Right lobe of liver (tissue), 6 donors: ENCODE results near the gene ZNF341. TPM values are rescaled to one million over a fixed set of nuclear protein-coding genes. Genes with fewer than 3 reads are reported as not detected.

Source experiments
- ATAC-seq, 4 donors: fragments of 200-7000 bp; cut with Tn5 transposase; one replicate each; pipeline ENCODE4 v1.9.1; 2020; ENCODE audit warnings: mild to moderate bottlenecking in 4 of 4, moderate library complexity in 4 of 4
- DNase-seq, 3 donors: peaks; one replicate each; pipeline ENCODE4 v3.0.0-alpha.2; 2020
- H3K27ac ChIP-seq, 3 donors: fragments of 200-600 bp; one replicate each; pipeline ENCODE4 v1.8.0; 2022
- H3K27me3 ChIP-seq, 2 donors: fragments of 200-600 bp; one replicate each; pipeline ENCODE4 v1.8.0; 2022
- H3K36me3 ChIP-seq, 4 donors: fragments of 200-600 bp; sonication (generic) in 1 of 4; one replicate each; pipeline versions ENCODE4 v1.5.1 to v1.8.0; 2017 to 2022; ENCODE audit warnings: control low read depth in 1 of 4
- H3K4me1 ChIP-seq, 4 donors: fragments of 200-600 bp; sonication (generic) in 1 of 4; one replicate each; pipeline versions ENCODE4 v1.5.1 to v1.8.0; 2017 to 2022; ENCODE audit warnings: control low read depth in 1 of 4
- H3K4me3 ChIP-seq, 3 donors: fragments of 200-600 bp; one replicate each; pipeline ENCODE4 v1.8.0; 2022
- H3K9me3 ChIP-seq, 4 donors: fragments of 200-600 bp; sonication (generic) in 1 of 4; one replicate each; pipeline versions ENCODE4 v1.5.1 to v1.8.0; 2017 to 2022; ENCODE audit warnings: control low read depth in 1 of 4
- CTCF ChIP-seq, 4 donors: fragments of 200-600 bp in 3 of 4; fragments of 450-650 bp in 1 of 4; IDR thresholded peaks; one replicate each; pipeline versions ENCODE4 v1.5.1 to v1.8.0; 2016 to 2022; ENCODE audit warnings: antibody characterized with exemption in 4 of 4, mild to moderate bottlenecking in 2 of 4
- POLR2A ChIP-seq: fragments of 450-650 bp; IDR thresholded peaks from one replicate; pipeline ENCODE4 v1.6.1; 2017; ENCODE audit warnings: antibody characterized with exemption, mild to moderate bottlenecking
- WGBS: methylation state at CpG from one replicate; pipeline ENCODE4 v1.1.6; 2018; ENCODE audit warnings: low coverage, low lambda C conversion rate; ENCODE audit not compliant: insufficient coverage; ENCODE audit errors: missing lambda C conversion rate; 5-methylcytosine and 5-hydroxymethylcytosine counted together
- intact Hi-C, 2 donors: fragments of 100-400 bp; cut with DNase I; formaldehyde crosslinking; loops; one replicate each; pipeline versions ENCODE4 v1.11.2 to v1.14.1; 2022
- total RNA-seq, 6 experiments: library from RNA; depleted of rRNA in 2 of 6; stranded (reverse); fragments of >200 nt in 2 of 6; fragmentation: NEBNext Ultra II Directional in 3 of 6; extraction: Animal tissue kit (Norgen Biotek cat#: 25700) in 3 of 6; gene quantifications; one replicate each; pipeline versions ENCODE4 v1.1.0 to v1.2.4, GENCODE V29; 2016 to 2023
- donor health status: DM: no; HTN: yes; CAD: no.
- donor health status: DM: no; HTN: no; CAD: no.
- donor health status: DM: no; HTN: no; CAD: no.
- donor health status: DM: no; HTN: yes; CAD: no.
- donor health status: DM: no; HTN: yes; CAD: no.

ZNF341 gene
- total RNA-seq, 6 experiments from 2014 or later = 0.99 to 2.0 (median 1.6) TPM

DNA sequence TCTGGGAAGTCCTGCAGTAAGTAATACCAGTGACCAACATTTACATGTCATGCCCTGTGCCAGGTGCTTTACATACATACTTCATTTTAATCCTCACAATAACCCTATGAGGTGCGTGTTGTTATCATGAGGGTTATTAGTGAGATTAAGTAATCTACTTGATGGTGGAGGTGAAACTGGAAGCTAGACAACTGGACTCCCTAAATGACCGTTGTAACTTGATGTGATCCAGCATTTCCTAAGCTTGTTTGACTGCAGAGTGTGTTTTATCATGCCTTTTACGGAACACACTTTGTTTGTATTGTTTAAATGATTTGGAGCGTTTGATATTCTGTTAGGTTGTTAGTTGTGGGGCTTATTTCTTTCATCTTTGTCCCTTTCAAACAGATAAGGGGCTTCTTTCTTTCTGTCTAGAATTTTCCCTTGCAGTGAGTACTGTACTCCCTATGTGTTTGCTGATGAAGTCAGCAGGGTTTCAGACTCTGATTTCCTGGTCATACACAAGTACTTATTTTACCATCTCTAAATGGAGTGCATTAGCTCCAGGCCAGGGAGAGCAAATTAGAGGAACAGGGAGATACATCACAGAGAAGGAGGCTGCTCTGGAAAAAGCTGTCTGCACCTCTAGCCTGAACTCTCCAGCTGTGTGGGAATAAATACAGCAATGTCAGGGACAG lies 109.1 kb downstream of the ZNF341 start:
- ATAC-seq = peak; percentile 28 to 53 (median 41)
- intact Hi-C loops = no loop called here
- peaks cover 0 to 83% (median 27%) of the 10 kb centered on the region in 4 donors for H3K4me1 ChIP-seq
- no peaks in the 10 kb centered on the region for H3K36me3 ChIP-seq
- TF ChIP-seq POLR2A (no peak), CTCF (IDR thresholded peaks at IDR 0.05) (no peak)
- no peaks in the 10 kb centered on the region for H3K9me3 ChIP-seq
- H3K27ac ChIP-seq = peak overlapping the region in 2 of 3 donors; percentile 27 to 57
- no peaks in the 10 kb centered on the region for H3K27me3 ChIP-seq
- WGBS = 30% methylated on average over 4 of the region's 4 CpGs
- DNase-seq = no peak
- H3K4me3 ChIP-seq = no peak overlapping the region

DNA sequence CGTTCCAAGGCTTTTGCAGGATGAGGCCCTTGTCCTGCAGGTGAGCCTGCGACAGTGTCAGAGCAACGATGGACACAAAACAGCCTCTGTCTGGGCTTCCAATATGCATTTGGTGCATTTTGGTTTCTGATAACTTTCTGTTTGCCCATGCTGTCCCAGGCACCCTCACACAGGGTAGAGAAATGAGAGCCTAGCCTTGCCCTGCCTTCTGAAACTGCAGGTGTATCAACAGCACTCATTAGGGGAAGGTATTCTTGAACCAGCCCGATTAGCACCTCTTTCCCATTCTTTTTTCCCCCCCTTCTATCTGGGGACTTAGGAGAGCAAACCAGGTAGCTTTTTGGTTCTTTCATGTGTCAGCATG lies 109.6 kb downstream of the ZNF341 start:
- no peaks in the 10 kb centered on the region for H3K27me3 ChIP-seq
- H3K4me3 ChIP-seq = no peak overlapping the region
- intact Hi-C loops = no loop called here
- H3K27ac ChIP-seq = peak overlapping the region in 1 of 3 donors; percentile 57
- TF ChIP-seq CTCF (IDR thresholded peaks at IDR 0.05) (no peak), POLR2A (no peak)
- ATAC-seq = no peak
- peaks cover 0 to 78% (median 25%) of the 10 kb centered on the region in 4 donors for H3K4me1 ChIP-seq
- no peaks in the 10 kb centered on the region for H3K36me3 ChIP-seq
- DNase-seq = no peak
- no peaks in the 10 kb centered on the region for H3K9me3 ChIP-seq
- 83% methylated on average over 1 of the region's 4 CpGs for WGBS

Other genes with a start within 250 kb of the ZNF341 start
- 1 to 10 TPM; 4.5 to 7.3 (median 5.6) TPM for gene CBFA2T2, start 241.9 kb upstream of the ZNF341 start, total RNA-seq
- under 1 TPM in 1 of 6 experiments, not detected in 5; 0.18 TPM for gene C20orf144, start 69.7 kb upstream of the ZNF341 start, total RNA-seq
- 1 to 10 TPM in 1 of 6 experiments, under 1 TPM in 4, not detected in 1; 0.20 to 1.1 (median 0.56) TPM for gene ACTL10, start 65.1 kb upstream of the ZNF341 start, total RNA-seq
- 10 to 100 TPM; 13.2 to 21.9 (median 19.2) TPM for gene NECAB3, start 57.6 kb upstream of the ZNF341 start, total RNA-seq
- 1 to 10 TPM in 2 of 6 experiments, under 1 TPM in 4; 0.24 to 8.8 (median 0.77) TPM for gene E2F1, start 45.6 kb upstream of the ZNF341 start, total RNA-seq
- 10 to 100 TPM in 4 of 6 experiments, 1 to 10 TPM in 2; 5.5 to 17.8 (median 12.9) TPM for gene PXMP4, start 11.7 kb upstream of the ZNF341 start, total RNA-seq
- 10 to 100 TPM; 21.0 to 40.8 (median 28.3) TPM for gene CHMP4B, start 79.4 kb downstream of the ZNF341 start, total RNA-seq